T47D (cell line): ENCODE results near the gene FRYL.

Source experiments
- DNase-seq, 2 experiments: peaks; one replicate each; pipeline versions ENCODE4 v3.0.0 to v3.0.0-alpha.2; 2011 to 2012; ENCODE audit warnings: low read depth in 1 of 2, low spot score in 1 of 2
- JUND ChIP-seq: IDR thresholded peaks from 2 replicates; pipeline ENCODE4 v1.6.1; 2012; ENCODE audit warnings: low read depth
- in situ Hi-C: cut with HindIII; loops from 2 replicates; pipeline ENCODE4 v1.10.0; 2016; ENCODE audit warnings: low sequenced_read_pairs, low pct_unique_long_range_greater_than_20kb

The FRYL gene

GRCh38 chr4:48669086-48669485 is 111.0 kb downstream of the FRYL start:
- no peak for DNase-seq
- no peak for TF ChIP-seq JUND
- in situ Hi-C loops: no loop called here

- DNase-seq: no peak
- in situ Hi-C loops: no loop called here
- no peak for TF ChIP-seq JUND
Observed at GRCh38 chr4:48668254-48669017, 111.6 kb downstream of the FRYL start.

GRCh38 chr4:48667148-48667547 is 112.9 kb downstream of the FRYL start:
- no peak for DNase-seq
- TF ChIP-seq JUND: no peak
- in situ Hi-C loops: no loop called here

- TF ChIP-seq JUND: no peak
- in situ Hi-C loops: no loop called here
- no peak for DNase-seq
Observed at GRCh38 chr4:48665555-48666186, 114.4 kb downstream of the FRYL start.

- no peak for DNase-seq
- in situ Hi-C loops: no loop called here
- TF ChIP-seq JUND: no peak
Observed at GRCh38 chr4:48664938-48665337, 115.1 kb downstream of the FRYL start.

- no peak for TF ChIP-seq JUND
- DNase-seq: no peak
- in situ Hi-C loops: no loop called here
Observed at GRCh38 chr4:48661391-48661790, 118.7 kb downstream of the FRYL start.

- in situ Hi-C loops: no loop called here
- DNase-seq: no peak
- TF ChIP-seq JUND: no peak
Observed at GRCh38 chr4:48660347-48660746, 119.7 kb downstream of the FRYL start.

GRCh38 chr4:48654015-48654664 is 125.9 kb downstream of the FRYL start:
- no peak for TF ChIP-seq JUND
- no peak for DNase-seq

GRCh38 chr4:48653217-48654014 is 126.7 kb downstream of the FRYL start:
- no peak for TF ChIP-seq JUND
- in situ Hi-C loops: no loop called here
- DNase-seq: no peak

More at GRCh38 chr4:48654015-48654664, 125.9 kb downstream of the FRYL start:
- in situ Hi-C loops: no loop called here

- TF ChIP-seq JUND: no peak
- in situ Hi-C loops: no loop called here
- no peak for DNase-seq
Observed at GRCh38 chr4:48651914-48652313, 128.2 kb downstream of the FRYL start.

- DNase-seq: no peak
- in situ Hi-C loops: no loop called here
- TF ChIP-seq JUND: no peak
Observed at GRCh38 chr4:48649505-48649904, 130.6 kb downstream of the FRYL start.

GRCh38 chr4:48645225-48645794 is 134.8 kb downstream of the FRYL start:
- no peak for DNase-seq
- no peak for TF ChIP-seq JUND
- in situ Hi-C loops: no loop called here
